MCF 10A (cell line): ENCODE data around the gene CCNJL. TPM values are rescaled to one million over a fixed set of nuclear protein-coding genes. Genes with fewer than 3 reads are reported as not detected.

Source experiments
- BruUV-seq: library from RNA; stranded (reverse); fragments of 400-500 nt; replicated peaks from 2 replicates; lab custom pipeline; 2021; lab: Mats Ljungman, UMichigan
- CTCF ChIA-PET: fragments of 300-600 bp; sonication (Branson Sonifier 250); formaldehyde crosslinking; extraction: SDS; loops from one replicate; lab custom pipeline; 2021; ENCODE audit warnings: antibody characterized with exemption, inconsistent platforms; lab: Yijun Ruan, JAX
- POLR2A ChIA-PET: fragments of 300-600, 350-650 bp; sonication (Branson Sonifier 250); formaldehyde crosslinking; extraction: SDS; loops from one replicate; lab custom pipeline; 2020; ENCODE audit warnings: antibody characterized with exemption, inconsistent platforms; lab: Yijun Ruan, JAX
- DNase-seq: peaks from one replicate; pipeline ENCODE4 v3.0.0-alpha.2; 2018; ENCODE audit not compliant: unreplicated experiment
- H3K27ac Mint-ChIP-seq: one replicate; pipeline ENCODE4 v1.8.0; 2022; ENCODE audit warnings: mild to moderate bottlenecking, low read depth, mixed read lengths; ENCODE audit not compliant: unreplicated experiment
- H3K27me3 Mint-ChIP-seq: one replicate; pipeline ENCODE4 v1.8.0; 2022; ENCODE audit warnings: mixed read lengths; ENCODE audit not compliant: insufficient read depth, unreplicated experiment
- H3K36me3 Mint-ChIP-seq: one replicate; pipeline ENCODE4 v1.8.0; 2022; ENCODE audit warnings: mild to moderate bottlenecking, moderate library complexity, mixed read lengths; ENCODE audit not compliant: insufficient read depth, unreplicated experiment
- H3K4me1 Mint-ChIP-seq: one replicate; pipeline ENCODE4 v1.8.0; 2022; ENCODE audit warnings: mixed read lengths; ENCODE audit not compliant: insufficient read depth, unreplicated experiment
- H3K4me3 Mint-ChIP-seq: one replicate; pipeline ENCODE4 v1.8.0; 2022; ENCODE audit warnings: mild to moderate bottlenecking, moderate library complexity, mixed read lengths; ENCODE audit not compliant: unreplicated experiment
- H3K9me3 Mint-ChIP-seq: one replicate; pipeline ENCODE4 v1.8.0; 2022; ENCODE audit warnings: mixed read lengths; ENCODE audit not compliant: unreplicated experiment
- intact Hi-C: fragments of 100-400 bp; cut with micrococcal nuclease; formaldehyde crosslinking; loops from 2 replicates; pipeline ENCODE4 v1.14.1; 2022
- total RNA-seq: library from RNA; stranded (reverse); gene quantifications from 2 replicates; pipeline ENCODE4 v1.2.3, GENCODE V29; 2022
- TF ChIP-seq, protein P1 (sequence below): fragments of 200-600 bp; IDR thresholded peaks from one replicate; pipeline ENCODE4 v1.8.0; 2022; ENCODE audit warnings: antibody characterized with exemption, mild to moderate bottlenecking; ENCODE audit not compliant: unreplicated experiment

The CCNJL gene
- total RNA-seq, 1 experiment from 2014 or later, result 3.6 TPM

DNA sequence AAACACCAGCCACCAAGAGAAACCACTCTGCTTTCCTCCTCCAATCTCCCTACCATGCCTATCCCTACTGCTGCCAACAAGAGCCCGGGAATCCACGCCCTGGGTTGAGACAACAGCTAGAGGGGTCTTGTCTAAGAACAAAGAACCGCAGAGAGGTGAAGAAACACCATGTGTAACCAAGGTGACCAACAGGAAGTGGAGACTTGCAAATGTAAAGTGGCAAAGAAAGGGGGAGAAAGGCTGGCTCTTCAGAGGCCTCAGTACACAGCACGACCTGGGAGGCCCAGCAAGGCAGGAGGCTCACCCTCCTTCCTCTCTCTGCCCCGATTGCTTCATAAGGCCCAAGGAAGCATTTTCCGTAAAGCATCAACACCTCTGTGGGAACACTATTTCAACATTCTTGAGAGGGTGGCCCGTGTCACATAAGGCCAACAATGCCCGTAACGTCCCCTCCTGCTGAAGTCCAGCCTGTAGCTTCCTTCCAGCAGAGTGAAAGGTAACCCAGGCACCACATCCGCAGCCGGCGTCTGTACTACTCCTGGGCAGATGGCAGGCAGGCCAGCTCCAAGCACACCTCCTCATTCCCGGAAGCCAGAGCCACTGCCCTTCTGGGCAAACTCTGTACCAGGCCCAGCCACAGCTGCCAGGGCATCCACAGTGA is 18.3 kb downstream of the CCNJL start:
- H3K27me3 Mint-ChIP-seq, result no peaks in the 10 kb centered on the region
- H3K9me3 Mint-ChIP-seq, result no peaks in the 10 kb centered on the region
- TF ChIP-seq, protein P1, sequence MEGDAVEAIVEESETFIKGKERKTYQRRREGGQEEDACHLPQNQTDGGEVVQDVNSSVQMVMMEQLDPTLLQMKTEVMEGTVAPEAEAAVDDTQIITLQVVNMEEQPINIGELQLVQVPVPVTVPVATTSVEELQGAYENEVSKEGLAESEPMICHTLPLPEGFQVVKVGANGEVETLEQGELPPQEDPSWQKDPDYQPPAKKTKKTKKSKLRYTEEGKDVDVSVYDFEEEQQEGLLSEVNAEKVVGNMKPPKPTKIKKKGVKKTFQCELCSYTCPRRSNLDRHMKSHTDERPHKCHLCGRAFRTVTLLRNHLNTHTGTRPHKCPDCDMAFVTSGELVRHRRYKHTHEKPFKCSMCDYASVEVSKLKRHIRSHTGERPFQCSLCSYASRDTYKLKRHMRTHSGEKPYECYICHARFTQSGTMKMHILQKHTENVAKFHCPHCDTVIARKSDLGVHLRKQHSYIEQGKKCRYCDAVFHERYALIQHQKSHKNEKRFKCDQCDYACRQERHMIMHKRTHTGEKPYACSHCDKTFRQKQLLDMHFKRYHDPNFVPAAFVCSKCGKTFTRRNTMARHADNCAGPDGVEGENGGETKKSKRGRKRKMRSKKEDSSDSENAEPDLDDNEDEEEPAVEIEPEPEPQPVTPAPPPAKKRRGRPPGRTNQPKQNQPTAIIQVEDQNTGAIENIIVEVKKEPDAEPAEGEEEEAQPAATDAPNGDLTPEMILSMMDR, result no peak
- BruUV-seq, result no TSS peak
- CTCF ChIA-PET, result interaction anchor here (1.0 to 1.2 kb wide), 2 partner anchors 12 to 51 kb away, joined by 4 read pairs; no protein-coding TSS in a partner anchor
- intact Hi-C loops, result no loop called here
- H3K4me1 Mint-ChIP-seq, result peaks cover 16% of the 10 kb centered on the region
- H3K36me3 Mint-ChIP-seq, result no peaks in the 10 kb centered on the region
- POLR2A ChIA-PET, result interaction anchor here (0.6 kb wide), 1 partner anchor 24 kb away, joined by 3 read pairs; no protein-coding TSS in a partner anchor
- no peak overlapping the region for H3K27ac Mint-ChIP-seq
- DNase-seq, result peak; percentile 41
- no peak overlapping the region for H3K4me3 Mint-ChIP-seq

DNA sequence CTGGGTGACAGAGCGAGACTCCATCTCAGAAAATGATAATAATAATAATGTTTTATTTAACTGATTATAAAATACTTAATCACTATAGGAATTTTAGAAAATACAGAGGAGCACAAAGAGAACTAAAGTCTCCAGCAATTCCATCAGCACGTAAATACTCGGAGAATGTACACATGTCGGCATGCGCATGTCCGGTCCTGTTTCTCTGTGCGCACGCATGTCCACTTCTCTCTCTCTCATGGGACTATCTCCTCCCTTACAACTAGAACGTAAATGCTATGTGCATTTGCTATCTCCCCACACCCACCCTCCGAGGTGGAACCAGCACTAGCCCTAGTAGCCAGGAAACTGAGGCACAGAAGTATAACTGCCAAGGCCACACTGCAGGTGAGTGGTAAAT is 19.0 kb downstream of the CCNJL start:
- intact Hi-C loops, result no loop called here
- TF ChIP-seq, protein P1, result no peak
- Mint-ChIP-seq H3K4me1 (peaks cover 18% of the 10 kb centered on the region), H3K9me3 (no peaks in the 10 kb centered on the region), H3K27ac (no peak overlapping the region), H3K27me3 (no peaks in the 10 kb centered on the region), H3K36me3 (no peaks in the 10 kb centered on the region), H3K4me3 (no peak overlapping the region)
- ChIA-PET CTCF (interaction anchor here (1.0 kb wide), 1 partner anchor 13 kb away, joined by 4 read pairs; no protein-coding TSS in a partner anchor), POLR2A (interaction anchor here (1.0 kb wide), 1 partner anchor 17 kb away, joined by 3 read pairs; no protein-coding TSS in a partner anchor)
- DNase-seq, result no peak
- BruUV-seq, result no TSS peak

DNA sequence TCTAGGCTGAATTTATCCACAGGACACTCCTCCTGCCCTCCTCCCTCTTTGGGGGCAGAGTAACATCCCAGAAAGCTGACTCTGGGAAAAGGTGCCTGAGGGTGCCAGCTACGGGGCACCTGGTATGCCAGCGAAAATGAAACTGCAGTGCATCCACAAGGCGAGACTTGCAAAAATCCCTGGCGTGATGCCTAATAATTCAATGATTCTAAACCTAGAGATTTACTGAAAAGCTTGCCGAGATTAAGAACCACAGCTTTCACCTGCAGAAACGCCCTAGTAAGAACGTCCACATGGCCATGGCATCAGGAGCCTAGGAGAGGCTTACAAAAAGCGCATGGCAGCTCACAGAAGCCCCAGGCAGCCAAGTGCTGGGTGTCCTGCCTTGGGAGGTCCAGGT is 20.9 kb downstream of the CCNJL start:
- peaks cover 25% of the 10 kb centered on the region for H3K4me1 Mint-ChIP-seq
- no peaks in the 10 kb centered on the region for H3K27me3 Mint-ChIP-seq
- ChIA-PET CTCF (interaction anchor here (0.7 to 2.0 kb wide), 8 partner anchors 17 to 270 kb away, joined by 3 to 6 read pairs (median 3); no protein-coding TSS in a partner anchor), POLR2A (interaction anchor here (0.6 to 1.3 kb wide), 8 partner anchors 8 to 449 kb away, joined by 3 to 6 read pairs (median 4); partner anchors contain the start of gene CCNJL)
- intact Hi-C loops, result no loop called here
- no peaks in the 10 kb centered on the region for H3K36me3 Mint-ChIP-seq
- peak; percentile 84 for DNase-seq
- H3K27ac Mint-ChIP-seq, result no peak overlapping the region
- H3K4me3 Mint-ChIP-seq, result peak overlapping the region; percentile 37
- BruUV-seq, result no TSS peak
- no peaks in the 10 kb centered on the region for H3K9me3 Mint-ChIP-seq
- TF ChIP-seq, protein P1, result no peak

DNA sequence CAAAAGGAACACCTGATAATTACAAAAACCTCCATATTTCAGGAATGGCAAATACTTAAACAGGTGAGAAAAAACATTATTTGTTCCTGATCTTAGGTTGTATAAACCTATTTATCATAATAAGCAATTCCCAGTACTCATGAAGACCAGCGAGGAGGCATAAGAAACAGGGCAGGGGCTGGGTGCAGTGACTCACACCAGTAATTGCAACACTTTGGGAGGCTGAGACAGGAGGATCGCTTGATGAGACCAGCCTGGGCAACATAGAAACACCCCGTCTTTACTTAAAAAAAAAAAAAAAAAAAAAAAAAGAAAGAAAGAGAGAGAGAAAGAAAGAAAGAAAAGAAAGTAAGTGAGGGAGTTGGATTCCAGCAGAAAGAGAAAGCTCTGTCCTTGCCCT is 21.6 kb downstream of the CCNJL start:
- DNase-seq, result peak; percentile 61
- no peak overlapping the region for H3K4me3 Mint-ChIP-seq
- BruUV-seq, result no TSS peak
- no peaks in the 10 kb centered on the region for H3K9me3 Mint-ChIP-seq
- TF ChIP-seq, protein P1, result no peak
- H3K27me3 Mint-ChIP-seq, result no peaks in the 10 kb centered on the region
- H3K36me3 Mint-ChIP-seq, result no peaks in the 10 kb centered on the region
- H3K27ac Mint-ChIP-seq, result no peak overlapping the region
- peaks cover 25% of the 10 kb centered on the region for H3K4me1 Mint-ChIP-seq
- intact Hi-C loops, result no loop called here
- ChIA-PET POLR2A (interaction anchor here (0.6 to 1.9 kb wide), 8 partner anchors 8 to 129 kb away, joined by 3 to 6 read pairs (median 5); partner anchors contain the start of gene CCNJL), CTCF (interaction anchor here (0.6 to 5.5 kb wide), 11 partner anchors 20 to 269 kb away, joined by 3 to 29 read pairs (median 4); partner anchors contain the start of gene PWWP2A)
